Measurements from ENCODE around the gene LAMA2.

Gene LAMA2

DNA sequence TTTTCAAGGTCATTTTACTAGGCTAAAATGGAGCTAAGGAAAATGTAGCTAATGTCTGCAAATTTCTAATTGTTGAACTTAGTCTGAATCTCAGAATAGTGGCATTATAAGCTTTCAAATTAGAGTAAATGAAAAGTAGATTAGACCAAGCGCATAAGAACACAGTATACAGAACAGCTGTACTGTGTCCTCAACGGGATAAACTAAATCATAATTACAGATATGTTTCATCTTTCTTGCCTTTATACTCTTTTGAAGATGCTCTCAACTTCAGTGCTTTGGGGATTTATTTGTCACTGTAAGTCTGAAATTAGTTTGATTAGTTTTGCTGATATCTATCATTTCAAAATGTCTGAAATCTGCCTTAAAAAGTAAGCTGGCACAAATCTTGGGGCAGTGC lies 305.4 kb downstream of the LAMA2 start:
- no peak for DNase-seq

DNA sequence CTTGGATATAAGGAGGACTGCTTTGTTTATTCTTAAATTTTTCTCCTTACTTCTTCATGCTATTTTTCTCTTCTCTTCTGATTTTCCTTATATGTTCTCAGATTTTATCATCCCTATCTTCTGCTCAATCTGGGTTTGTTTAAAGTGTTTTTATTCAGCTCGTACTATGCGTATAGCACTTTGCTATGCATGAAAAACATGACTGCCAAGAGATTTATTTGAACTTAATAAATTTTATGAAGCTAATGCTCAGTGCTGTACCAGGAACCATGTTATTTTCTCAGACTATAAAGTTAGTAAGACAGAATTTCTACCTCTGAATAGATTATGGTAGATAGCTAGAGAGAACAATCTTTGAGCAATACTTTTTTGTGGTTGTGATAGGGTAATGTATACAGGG lies 305.9 kb downstream of the LAMA2 start:
- DNase-seq = no peak

DNA sequence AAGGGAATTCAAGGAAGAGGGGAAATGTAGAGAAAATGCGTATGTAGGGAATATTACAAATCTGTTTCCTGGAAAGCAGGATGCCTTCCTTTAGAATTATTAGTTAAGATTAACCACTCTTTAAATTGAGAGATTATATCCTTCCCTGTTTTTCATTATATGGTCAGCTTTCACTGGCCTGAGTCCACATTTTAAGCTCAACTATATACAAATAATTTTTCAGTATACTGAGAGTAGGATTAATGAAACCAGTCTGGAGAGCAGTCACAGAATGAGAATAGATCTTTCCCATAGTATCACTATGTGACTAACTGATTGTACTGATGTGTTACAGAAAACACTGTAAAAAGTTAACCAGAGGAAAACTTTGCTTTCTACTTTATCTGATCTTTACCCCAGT lies 306.3 kb downstream of the LAMA2 start:
- DNase-seq = no peak

DNA sequence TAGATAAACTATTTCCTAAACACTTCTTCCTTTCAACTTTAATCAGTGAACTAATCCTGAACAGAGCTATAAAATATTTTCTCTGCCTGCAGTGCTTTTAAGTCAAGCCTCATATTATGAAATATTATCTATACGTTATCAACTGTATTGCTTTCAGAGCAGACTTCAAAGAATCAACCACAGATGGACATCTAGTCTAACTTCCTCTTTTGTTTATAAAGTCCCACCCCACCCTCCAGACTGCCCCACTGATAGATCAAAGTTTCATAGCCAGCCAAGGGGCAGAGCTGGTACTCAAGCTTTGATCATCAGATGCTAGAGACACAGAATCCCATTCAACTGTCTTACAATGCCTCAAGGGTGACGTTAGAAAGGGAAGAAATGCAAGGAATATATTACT lies 308.3 kb downstream of the LAMA2 start:
- DNase-seq = no peak

DNA sequence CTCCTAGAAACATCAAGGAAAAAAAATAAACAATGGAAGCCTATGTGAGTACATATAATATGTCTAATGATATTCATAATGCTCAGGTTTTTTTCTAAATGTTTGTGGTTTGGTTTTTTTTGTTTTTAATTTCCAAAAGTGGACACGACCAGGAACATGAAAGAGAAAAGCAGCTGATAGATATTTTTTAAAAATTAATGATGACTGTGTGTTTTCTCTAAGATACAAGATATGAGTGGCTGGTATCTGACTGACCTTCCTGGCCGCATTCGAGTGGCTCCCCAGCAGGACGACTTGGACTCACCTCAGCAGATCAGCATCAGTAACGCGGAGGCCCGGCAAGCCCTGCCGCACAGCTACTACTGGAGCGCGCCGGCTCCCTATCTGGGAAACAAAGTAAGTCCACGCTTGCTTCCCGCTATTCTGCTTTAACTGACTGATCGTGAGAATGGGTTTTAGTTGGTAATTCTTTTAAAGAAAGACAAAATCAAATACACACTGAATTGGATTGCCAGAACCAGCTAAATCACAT lies 309.6 kb downstream of the LAMA2 start:
- no peak for DNase-seq

DNA sequence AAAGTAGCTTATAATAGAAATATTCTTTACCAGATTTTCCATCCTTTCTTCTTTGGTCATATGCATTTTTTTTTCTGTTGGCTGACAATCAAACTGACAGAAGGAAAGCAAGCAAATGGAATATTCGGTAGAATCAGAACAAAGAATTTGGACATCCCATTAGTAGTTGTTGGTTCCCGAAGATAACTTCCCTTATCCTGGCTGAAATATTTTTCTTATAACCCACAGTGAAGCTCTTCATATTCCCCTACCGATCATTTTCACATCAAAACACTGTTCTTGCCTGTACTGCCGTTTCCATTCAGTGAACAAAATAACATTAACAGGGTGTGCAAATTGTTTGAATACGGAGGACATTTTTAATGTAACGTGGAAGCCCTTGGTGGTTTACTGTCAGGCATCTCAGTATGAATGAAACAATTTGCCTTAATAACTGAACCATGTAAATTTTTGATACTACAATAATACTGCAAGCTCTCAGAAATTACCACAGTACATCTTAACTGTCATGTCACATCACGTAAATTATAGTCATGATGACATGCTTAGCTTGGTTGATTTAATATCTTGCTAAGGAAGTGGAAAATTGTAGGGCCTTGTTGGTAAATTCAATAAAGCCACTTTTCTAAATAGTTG lies 311.5 kb downstream of the LAMA2 start:
- no peak for DNase-seq

DNA sequence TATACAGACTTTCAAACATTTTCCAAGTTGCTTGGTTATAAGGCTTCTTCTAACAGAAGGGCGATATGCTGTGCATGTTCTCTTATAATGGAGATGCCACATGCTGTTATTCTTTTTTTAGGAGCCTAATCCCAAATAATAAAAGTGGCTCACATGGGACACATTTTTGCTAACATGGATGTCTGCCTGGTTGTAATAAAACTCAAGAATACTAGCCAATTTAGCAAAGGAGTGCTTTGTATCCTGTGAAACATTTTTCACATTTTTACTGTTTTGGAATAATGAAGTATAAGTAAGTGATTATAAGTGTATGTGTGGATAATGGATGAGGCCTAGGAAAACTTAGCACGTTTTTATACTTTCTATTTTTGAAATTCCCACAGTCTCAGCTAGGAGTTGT lies 312.2 kb downstream of the LAMA2 start:
- DNase-seq = no peak

DNA sequence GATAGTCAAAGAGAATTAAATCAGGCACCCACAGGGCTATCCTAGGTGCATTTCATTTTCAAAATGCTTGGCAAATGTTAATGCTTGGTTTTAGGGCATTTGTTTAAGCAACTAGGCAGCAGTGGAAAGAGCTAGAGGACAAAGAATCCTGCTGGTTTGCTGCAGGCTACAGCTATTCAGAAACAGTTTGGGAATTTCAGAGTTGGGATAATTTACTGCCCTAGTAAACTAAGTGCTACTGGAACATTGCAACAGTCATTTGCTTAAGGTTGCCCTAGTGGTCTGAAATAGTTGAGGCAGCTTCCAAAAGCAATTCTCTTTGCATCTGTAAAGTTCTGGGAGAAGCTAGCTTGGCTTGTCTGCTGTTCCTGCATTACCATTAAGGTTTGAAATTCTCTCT lies 312.7 kb downstream of the LAMA2 start:
- no peak for DNase-seq

DNA sequence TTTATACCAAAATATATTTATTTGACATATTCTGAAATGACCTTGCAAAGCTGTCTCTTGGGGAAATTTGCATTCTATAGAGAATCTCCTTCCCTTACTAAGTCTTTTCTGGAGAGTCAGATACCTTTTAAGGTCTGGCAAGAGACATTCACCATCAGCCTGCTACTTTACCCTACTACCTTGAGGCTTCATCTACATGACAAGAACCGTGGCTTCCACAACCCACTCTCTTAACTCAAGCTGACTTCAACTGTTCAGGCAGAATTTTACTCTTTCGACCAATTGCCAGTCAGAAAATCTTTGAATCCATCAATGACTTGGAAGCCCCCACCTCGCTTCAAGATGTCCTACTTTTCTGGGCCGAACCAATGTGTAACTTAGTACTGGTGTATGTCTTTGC lies 314.2 kb downstream of the LAMA2 start:
- no peak for DNase-seq

DNA sequence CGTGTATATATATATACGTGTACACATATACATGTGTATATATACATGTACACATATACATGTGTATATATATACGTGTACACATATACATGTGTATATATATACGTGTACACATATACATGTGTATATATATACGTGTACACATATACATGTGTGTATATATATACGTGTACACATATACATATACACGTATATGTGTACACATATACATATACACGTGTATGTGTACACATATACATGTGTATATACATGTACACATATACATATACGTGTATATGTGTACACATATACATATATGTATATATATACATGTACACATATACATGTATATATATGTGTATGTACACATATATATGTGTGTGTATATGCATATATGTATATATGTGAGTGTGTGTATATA lies 317.2 kb downstream of the LAMA2 start:
- no peak for DNase-seq

DNA sequence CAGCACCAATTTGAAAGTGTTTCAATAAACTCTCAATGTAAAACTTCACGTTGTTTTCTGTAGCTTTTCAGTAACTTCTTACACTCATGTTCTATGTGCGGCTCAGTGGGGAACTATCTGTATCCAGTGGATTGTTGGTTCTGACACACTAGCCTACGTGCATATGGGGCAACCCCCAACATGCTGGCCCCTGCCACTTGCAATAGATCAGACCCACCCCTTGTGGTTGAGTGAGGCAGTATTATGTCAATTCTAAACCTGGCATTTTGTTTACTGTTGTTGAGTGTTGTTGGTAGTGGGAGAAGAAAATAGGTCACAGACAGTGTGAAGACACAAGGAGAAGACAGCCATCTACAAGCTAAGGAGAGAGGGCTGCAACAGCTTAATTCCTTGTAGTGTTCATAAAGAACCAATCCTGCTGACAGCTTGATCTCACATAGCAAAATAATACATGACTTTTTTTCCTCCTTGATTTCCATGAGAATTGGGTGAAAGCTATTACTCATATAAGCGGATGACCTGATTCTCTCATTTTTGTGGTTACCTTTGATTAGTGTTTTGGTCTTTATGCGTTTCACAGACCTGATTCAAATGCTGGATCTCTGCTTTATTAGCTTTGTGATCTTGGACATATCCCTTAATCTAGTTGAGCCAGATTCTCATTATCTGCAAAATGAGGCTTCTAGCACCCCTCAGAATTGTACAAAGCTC lies 320.4 kb downstream of the LAMA2 start:
- no peak for DNase-seq

DNA sequence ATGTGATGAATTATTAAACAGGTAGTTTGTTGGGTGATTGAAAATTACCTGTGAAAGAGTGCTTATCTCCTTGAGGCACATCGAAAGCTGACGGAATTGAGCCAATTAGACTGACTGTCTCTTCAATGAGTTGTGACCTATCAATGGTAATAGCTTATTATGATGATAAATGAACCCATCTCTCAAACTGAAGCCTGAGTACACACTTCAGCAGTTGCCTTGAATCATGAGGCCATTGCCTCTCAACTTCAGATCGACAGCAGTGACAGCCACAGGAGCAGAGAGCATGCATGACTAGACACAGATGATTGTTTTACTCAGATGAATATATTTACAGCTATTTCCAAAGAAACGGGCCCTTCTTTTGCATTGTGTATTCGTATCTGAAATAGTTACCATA lies 323.9 kb downstream of the LAMA2 start:
- DNase-seq = no peak

DNA sequence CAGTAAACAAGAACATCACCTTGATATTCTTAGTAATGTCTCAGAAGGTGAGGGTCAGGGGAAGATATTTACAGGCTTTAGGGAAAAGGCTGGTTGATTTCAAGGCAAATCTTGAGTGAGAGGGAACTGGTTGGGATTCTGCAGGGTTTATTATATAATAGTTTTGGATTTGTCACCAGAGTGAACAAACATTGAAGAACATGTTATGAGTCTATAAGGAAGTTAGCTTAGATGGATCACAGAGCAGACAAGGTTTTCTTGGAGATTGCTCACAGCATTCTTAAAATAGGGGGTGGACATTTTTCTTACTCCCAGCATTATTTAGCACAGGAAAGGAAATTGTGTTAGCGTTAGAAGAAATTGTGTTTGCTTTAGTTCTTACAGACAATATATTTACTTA lies 324.9 kb downstream of the LAMA2 start:
- DNase-seq = no peak

DNA sequence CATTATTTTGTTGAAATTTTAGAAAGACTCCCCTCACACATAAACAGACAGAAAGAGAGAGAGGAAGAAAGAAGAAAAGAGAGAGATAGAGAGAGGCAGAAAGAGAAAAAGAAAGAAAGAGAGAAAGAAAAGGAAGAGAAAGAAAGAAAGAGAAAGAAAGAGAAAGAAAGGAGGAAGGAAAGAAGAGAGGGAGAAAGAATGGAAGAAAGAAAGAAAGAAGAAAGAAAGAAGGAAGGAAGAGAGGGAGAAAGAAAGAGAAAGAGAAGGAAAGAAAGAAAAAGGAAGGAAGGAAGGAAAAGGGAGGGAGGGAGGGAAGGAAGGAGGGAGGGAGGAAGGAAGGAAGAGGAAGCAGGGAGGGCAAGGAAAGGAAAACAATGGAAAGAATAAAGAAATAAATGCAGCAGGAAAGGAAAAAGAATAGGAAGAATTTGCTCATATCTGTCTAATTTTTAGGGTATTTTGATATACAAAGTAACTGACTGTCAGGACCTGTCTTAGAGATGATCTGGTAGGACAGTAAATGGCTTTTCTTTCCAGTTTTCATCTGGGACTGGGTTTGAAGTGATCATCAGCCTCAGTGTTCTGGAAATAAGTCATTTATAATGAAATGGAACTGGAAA lies 325.6 kb downstream of the LAMA2 start:
- no peak for DNase-seq

DNA sequence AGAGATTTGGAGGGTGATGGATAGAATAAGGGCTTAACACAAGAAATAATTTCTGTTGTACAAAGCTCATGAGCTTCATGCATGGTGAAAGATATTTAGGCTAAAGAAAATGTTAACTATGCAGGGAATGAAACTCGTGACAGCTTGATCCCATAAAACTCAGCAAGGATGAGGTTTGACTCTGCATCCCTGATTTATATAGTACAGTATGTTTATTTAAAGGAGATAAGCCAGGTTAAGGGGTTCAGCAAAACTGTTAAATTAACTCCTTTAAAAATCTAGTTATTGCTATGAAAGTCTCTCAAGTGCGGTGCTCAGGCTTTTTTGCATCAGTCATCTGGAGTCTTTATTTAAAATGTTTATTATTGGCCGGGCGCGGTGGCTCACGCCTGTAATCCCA lies 326.4 kb downstream of the LAMA2 start:
- no peak for DNase-seq

DNA sequence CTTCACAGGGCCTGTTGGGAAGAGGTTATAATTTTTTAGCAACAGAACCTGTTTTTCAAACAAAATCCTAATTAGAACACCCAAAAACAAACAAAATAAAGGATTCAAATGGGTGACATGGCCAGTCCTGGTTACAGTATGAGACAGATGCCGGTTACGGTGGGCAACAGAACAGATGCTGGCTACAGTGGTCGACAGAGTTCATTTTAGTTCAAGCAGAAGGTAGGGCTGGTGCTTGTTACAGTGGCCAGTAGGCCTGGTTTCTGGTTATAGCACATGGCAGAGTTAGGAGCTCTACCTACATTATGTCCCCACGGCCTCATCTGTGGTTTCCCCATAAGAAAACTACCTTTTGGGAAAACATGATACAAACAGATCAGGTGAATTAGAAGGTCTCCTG lies 327.7 kb downstream of the LAMA2 start:
- no peak for DNase-seq

DNA sequence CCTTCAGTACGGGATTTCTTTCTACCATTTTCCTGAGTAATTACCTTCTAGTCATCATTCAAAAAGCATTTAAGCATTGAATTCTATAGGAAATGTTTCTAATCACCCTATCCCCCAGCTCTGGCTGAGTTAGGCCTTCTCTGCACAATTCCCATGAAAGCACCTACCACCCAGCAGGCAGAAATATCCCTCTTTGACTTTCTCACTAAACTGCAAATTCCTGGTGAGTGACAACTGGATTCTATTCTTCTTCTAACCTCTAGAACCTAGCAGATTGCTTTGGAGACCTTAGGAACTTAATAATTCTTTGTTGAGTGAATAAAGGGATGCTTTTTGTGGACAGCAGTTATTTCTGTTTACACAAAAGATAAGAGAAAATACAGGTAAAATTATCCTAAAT lies 328.7 kb downstream of the LAMA2 start:
- no peak for DNase-seq

DNA sequence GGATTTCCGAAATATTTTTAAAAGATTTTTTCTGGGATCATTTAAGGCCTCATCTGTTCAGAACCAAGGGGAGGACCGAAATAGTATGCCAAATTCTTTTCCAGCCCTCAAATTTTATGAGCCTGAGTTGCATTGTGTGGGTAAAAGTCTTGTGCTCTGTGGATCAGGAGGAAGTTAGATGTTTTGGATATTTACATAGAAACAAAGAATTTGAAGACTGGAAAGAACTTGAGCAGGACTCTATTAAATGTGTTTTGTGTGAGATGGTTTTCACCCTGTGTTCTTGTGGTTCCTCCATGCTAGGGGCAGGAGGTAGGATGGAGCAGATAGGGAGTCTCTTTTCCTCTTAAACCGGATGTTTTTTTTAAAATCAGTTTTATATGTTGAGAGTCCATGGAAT lies 329.1 kb downstream of the LAMA2 start:
- DNase-seq = no peak

DNA sequence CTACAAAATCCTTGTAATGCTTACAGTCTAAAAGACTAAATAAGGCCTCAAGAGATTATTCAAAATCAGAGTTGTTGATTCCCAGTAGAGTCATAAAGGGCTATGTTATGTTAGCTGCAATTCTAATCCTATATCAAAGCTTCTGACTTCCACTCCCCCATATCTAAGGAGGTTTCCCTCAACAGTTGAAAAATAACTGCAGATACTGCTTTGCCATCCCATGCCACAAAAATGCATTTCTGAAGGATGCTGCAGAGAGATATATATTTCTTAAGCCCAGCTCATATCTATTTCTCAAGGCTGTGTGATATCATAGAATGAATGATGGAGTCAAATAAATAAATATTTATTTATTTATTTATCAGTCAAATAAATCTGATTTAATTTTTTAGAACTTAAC lies 332.3 kb downstream of the LAMA2 start:
- no peak for DNase-seq

DNA sequence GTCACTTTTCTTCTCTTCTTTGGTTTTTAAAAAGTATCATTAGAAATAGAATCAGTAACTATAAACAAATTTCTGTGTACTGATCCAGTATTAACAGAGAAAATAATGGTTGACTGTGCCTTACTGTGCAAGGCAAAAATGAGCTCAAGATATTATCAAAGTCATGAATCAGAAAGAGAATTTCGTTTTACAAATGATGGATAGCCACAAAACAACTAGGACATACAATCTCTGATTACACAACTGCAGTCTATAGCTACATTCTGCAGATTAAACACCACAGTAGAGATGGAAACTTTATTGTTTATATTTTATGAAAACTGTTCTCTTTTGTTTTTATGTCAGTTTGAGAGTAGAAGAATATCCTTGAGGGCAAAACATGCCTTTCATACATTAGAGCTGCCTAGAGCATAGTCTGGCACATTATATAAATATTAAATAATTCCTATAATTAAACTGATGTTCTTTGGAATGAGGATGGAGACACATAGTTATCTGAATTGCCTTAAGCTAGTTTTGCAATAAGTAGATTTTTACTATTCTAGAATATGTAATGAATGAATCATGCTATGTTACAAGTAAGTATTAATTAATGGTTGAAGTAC lies 333.1 kb downstream of the LAMA2 start:
- no peak for DNase-seq

DNA sequence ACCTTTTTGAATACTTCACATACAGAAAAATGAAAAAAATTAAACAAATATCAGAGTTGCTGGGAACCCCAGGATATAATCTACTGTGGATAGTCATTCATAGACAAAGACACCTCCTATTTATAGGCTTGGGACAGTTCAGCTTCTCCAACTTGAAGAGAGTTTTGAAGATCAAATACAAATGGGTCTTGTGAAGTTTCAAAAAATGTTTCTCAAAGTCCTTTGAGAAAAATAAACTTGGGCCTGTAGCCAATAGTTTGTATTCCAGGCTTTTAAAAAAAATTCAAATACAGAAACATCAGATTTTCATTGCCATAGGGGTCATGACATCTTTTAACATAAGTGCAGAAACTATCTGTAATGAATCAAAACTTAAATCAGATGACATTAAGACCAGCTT lies 334.8 kb downstream of the LAMA2 start:
- no peak for DNase-seq

DNA sequence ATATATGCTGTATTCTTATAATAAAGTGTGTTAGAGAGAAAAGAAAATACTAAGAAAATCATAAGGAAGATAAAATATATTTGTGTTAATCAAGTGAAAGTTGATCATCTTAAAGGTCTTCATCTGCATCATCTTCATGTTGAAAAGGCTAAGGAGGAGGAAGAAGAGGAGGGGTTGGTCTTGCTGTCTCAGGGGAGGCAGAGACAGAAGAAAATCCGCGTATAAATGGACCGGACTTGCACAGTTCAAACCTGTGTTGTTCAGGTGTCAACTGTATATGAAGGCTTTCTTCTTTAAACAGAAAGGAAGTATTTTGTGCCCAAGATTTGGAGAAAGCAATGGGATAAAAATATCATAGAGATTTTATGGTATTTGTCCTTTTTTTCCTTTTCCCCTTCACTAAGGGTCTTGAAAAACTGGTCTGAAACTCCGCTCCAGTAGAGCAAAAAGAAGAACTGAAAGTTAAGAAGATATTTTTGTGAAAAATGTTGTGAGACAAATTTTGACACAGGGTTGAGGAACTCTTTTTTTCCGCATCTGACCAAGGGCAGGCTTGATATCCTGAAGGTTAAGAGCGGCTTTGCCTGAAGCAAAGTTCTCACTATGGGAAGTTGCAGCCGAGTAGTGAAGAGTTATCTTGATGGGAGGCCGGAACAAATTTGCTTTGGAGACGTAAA lies 350.7 kb downstream of the LAMA2 start:
- DNase-seq = no peak
